Measurements from ENCODE around the gene PRRX2. TPM values are rescaled to one million over a fixed set of nuclear protein-coding genes. Genes with fewer than 3 reads are reported as not detected.

PRRX2 gene
- total and polyA plus RNA-seq, 7 donors: 0.46 to 4.7 (median 2.0) TPM; not detected in 1

- Histone ChIP-seq H3K4me1 (peaks cover 0 to 6% (median 5%) of the 10 kb centered on the region in 4 donors), H3K27ac (no peak overlapping the region), H3K4me3 (no peak overlapping the region), H3K36me3 (no peaks in the 10 kb centered on the region), H3K27me3 (peaks cover 0 to 30% (median 13%) of the 10 kb centered on the region in 3 donors), H3K9me3 (no peaks in the 10 kb centered on the region)
- intact Hi-C loops (cut with DNase I): no loop called here
- DNase-seq: no peak
- WGBS, 2 donors: 76 to 82% methylated on average over 7 of the region's 7 CpGs
- TF ChIP-seq POLR2AphosphoS5 (IDR thresholded peaks at IDR 0.05) (no peak), CTCF (IDR thresholded peaks at IDR 0.05) (no peak), EP300 (IDR thresholded peaks at IDR 0.05) (no peak), POLR2A (IDR thresholded peaks at IDR 0.05) (no peak)
Observed at GRCh38 chr9:129674229-129674628, 8.8 kb downstream of the PRRX2 start.

- Histone ChIP-seq H3K27me3 (peaks cover 0 to 33% (median 13%) of the 10 kb centered on the region in 3 donors), H3K36me3 (no peaks in the 10 kb centered on the region), H3K9me3 (no peaks in the 10 kb centered on the region), H3K4me1 (peaks cover 0 to 6% (median 5%) of the 10 kb centered on the region in 4 donors), H3K4me3 (no peak overlapping the region), H3K27ac (no peak overlapping the region)
- TF ChIP-seq POLR2A (IDR thresholded peaks at IDR 0.05) (no peak), EP300 (IDR thresholded peaks at IDR 0.05) (no peak), CTCF (IDR thresholded peaks at IDR 0.05) (no peak), POLR2AphosphoS5 (IDR thresholded peaks at IDR 0.05) (no peak)
- DNase-seq: no peak
- intact Hi-C loops (cut with DNase I): no loop called here
- WGBS, 2 donors: 64 to 68% methylated on average over 27 of the region's 27 CpGs
Observed at GRCh38 chr9:129675620-129676019, 10.2 kb downstream of the PRRX2 start.

DNA sequence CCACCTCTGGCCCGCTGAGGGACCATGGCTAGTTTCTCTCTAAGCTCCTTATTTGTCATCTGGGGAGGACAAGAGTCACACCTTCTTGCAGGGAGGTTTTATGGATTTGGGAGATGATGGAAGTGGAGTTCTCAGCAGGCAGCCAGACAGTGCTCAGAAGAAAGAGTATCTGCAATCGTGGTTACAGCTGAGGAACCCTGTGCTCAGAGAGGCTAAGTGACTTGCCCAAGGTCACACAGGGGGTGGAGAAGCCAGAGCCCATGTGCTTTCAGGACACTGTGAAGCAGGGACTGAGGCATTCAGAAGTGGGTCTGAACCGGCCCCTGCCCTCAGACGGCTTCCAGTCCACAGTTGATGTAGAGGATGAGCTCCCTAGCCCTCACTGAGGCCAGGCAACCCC is 10.8 kb downstream of the PRRX2 start:
- 67 to 84% methylated on average over 4 of the region's 4 CpGs for WGBS, 2 donors
- Histone ChIP-seq H3K27me3 (peaks cover 0 to 33% (median 13%) of the 10 kb centered on the region in 3 donors), H3K9me3 (no peaks in the 10 kb centered on the region), H3K4me1 (peaks cover 0 to 6% (median 5%) of the 10 kb centered on the region in 4 donors), H3K27ac (no peak overlapping the region), H3K36me3 (no peaks in the 10 kb centered on the region), H3K4me3 (no peak overlapping the region)
- DNase-seq: no peak
- TF ChIP-seq CTCF (IDR thresholded peaks at IDR 0.05): no peak
- TF ChIP-seq POLR2AphosphoS5 (IDR thresholded peaks at IDR 0.05): no peak
- TF ChIP-seq POLR2A (IDR thresholded peaks at IDR 0.05): no peak
- TF ChIP-seq EP300 (IDR thresholded peaks at IDR 0.05): no peak
- intact Hi-C loops (cut with DNase I): no loop called here

- TF ChIP-seq CTCF (IDR thresholded peaks at IDR 0.05): no peak
- TF ChIP-seq POLR2A (IDR thresholded peaks at IDR 0.05): no peak
- TF ChIP-seq EP300 (IDR thresholded peaks at IDR 0.05): no peak
- TF ChIP-seq POLR2AphosphoS5 (IDR thresholded peaks at IDR 0.05): no peak
- DNase-seq: no peak
- Histone ChIP-seq H3K27me3 (peaks cover 0 to 33% (median 13%) of the 10 kb centered on the region in 3 donors), H3K27ac (no peak overlapping the region), H3K9me3 (no peaks in the 10 kb centered on the region), H3K4me1 (peaks cover 0 to 6% (median 5%) of the 10 kb centered on the region in 4 donors), H3K4me3 (no peak overlapping the region), H3K36me3 (no peaks in the 10 kb centered on the region)
- WGBS, 2 donors: 35 to 80% methylated on average over 12 of the region's 12 CpGs
- intact Hi-C loops (cut with DNase I): no loop called here
Observed at GRCh38 chr9:129676975-129677374, 11.5 kb downstream of the PRRX2 start.

DNA sequence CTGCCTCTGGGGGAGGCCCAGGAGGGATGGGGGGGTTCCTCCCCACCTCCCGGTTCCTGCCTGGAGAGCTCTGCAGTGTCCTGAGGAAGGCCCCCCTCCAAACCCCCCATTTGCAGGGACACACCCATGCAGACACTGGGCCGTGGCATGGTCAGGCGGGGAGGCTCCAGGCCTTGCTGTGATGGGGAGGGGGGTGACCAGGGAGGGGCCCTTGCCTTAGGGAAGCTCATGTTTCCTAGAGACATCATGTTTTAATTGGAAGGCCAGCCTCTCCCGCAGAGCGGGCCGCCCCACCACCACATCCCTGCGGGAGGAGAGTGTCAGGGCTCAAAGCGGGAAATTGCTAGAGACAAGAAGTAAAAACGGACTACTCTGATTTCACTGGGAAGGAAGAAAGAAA is 12.0 kb downstream of the PRRX2 start:
- H3K27me3 ChIP-seq: peaks cover 0 to 33% (median 13%) of the 10 kb centered on the region in 3 donors
- no peak overlapping the region for H3K4me3 ChIP-seq
- no peaks in the 10 kb centered on the region for H3K9me3 ChIP-seq
- 63 to 74% methylated on average over 9 of the region's 9 CpGs for WGBS, 2 donors
- H3K27ac ChIP-seq: no peak overlapping the region
- peaks cover 0 to 6% (median 5%) of the 10 kb centered on the region in 4 donors for H3K4me1 ChIP-seq
- no peaks in the 10 kb centered on the region for H3K36me3 ChIP-seq
- intact Hi-C loops (cut with DNase I): no loop called here
- no peak for DNase-seq
- no peak for TF ChIP-seq CTCF (IDR thresholded peaks at IDR 0.05)
- no peak for TF ChIP-seq EP300 (IDR thresholded peaks at IDR 0.05)
- TF ChIP-seq POLR2A (IDR thresholded peaks at IDR 0.05): no peak
- TF ChIP-seq POLR2AphosphoS5 (IDR thresholded peaks at IDR 0.05): no peak

Data from sigmoid colon (tissue), 7 donors.